PC-9 (cell line): Measurements from ENCODE around the gene PROS1.

ENCODE experiments used
- CTCF ChIP-seq: fragments of 200-600 bp; sonication (generic); conservative IDR thresholded peaks from 2 replicates; pipeline ENCODE4 v1.6.1; 2017; ENCODE audit warnings: mixed run types, antibody characterized with exemption, mild to moderate bottlenecking, moderate library complexity
- EZH2 ChIP-seq: fragments of 200-600 bp; sonication (generic); IDR thresholded peaks from 2 replicates; pipeline ENCODE4 v1.8.0; 2017; ENCODE audit warnings: antibody characterized with exemption, low read depth

DNA sequence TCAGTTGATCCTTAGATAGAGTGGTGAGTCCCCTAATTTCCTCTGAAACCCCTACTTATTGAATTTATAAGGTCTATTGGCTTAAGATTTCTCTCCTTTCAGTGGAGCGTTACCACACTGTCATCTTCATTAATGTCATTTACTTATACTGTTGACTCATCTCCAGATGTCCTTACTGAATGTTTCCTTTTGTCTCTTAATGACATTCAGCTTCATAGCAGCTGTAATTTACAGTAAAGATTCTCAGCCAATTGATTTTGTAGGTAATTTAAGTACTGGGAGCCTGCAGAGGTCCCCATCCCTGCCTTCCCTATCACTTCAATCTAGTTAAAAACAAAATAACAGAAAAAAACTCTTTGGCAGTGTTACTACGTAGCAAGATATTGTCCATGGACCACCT, 35.9 kb upstream of the PROS1 start:
- TF ChIP-seq CTCF (no peak), EZH2 (no peak)
